Measurements from ENCODE around the gene ZNF141. TPM values are rescaled to one million over a fixed set of nuclear protein-coding genes. Genes with fewer than 3 reads are reported as not detected.
"Not testable (repeated sequence)": the region's sequence is repeated elsewhere in the genome, so short reads cannot be mapped to it uniquely, and the experiment has no call there.

The ZNF141 gene
- total RNA-seq, 1 experiment from 2014 or later: 0.17 TPM

- POLR2A ChIA-PET; H3K4me3 ChIP-seq (replicated peaks in 1 of 2; ENCODE audit: low read depth in 1 of 2, low read length in 2 of 2): not testable (repeated sequence)
Observed at GRCh38 chr4:304516-304915, 33.1 kb upstream of the ZNF141 start.

GRCh38 chr4:304969-305680, 32.5 kb upstream of the ZNF141 start, which contains the start of gene ZNF732:
ZNF732 (minus strand) TSS chr4:305474; CDS start chr4:305310, 164 bp downstream.
- Histone ChIP-seq H3K9ac (ENCODE audit: low read length) (no peak within 1 kb of the TSS), H3K9me2 (ENCODE audit: insufficient read depth) (no peaks in the 10 kb centered on the region), H2AFZ (ENCODE audit: low read depth, low read length, poor library complexity, severe bottlenecking) (no peak within 1 kb of the TSS), H3K36me3 (ENCODE audit: control insufficient read depth in 1 of 2, insufficient read depth in 2 of 2, low read length in 2 of 2) (no peaks in the 10 kb centered on the region), H3K9me3 (ENCODE audit: control insufficient read depth in 1 of 2, insufficient read depth in 1 of 2, low read depth in 1 of 2, low read length in 2 of 2) (peaks cover 3 to 4% of the 10 kb centered on the region in 2 experiments; a peak in 2 of 4 replicates), H3K4me3 (replicated peaks in 1 of 2; ENCODE audit: low read depth in 1 of 2, low read length in 2 of 2) (no peak within 1 kb of the TSS), H3K4me1 (ENCODE audit: control insufficient read depth in 1 of 2, insufficient read depth in 2 of 2, low read length in 2 of 2) (no peaks in the 10 kb centered on the region), H3K79me2 (ENCODE audit: insufficient read depth, low read length) (no peaks in the 10 kb centered on the region), H3K4me2 (ENCODE audit: low read length) (no peak within 1 kb of the TSS), H4K20me1 (ENCODE audit: insufficient read depth) (no peaks in the 10 kb centered on the region), H3K27ac (ENCODE audit: low read depth, low read length) (no peak within 1 kb of the TSS), H3K27me3 (ENCODE audit: insufficient read depth, low read length) (no peaks in the 10 kb centered on the region)
- intact Hi-C loops (cut with micrococcal nuclease): no loop called here
- ATAC-seq (no peak), DNase-seq (ENCODE audit: low read depth, low spot score) (no peak)
- ChIA-PET CTCF (no interaction called here), RAD21 (ENCODE audit: low non-redundant PET in 1 of 2, low total read pairs in 2 of 2, uncharacterized antibody in 2 of 2, unreplicated experiment in 2 of 2) (no interaction called here), POLR2A (no interaction called here)
- TF ChIP-seq FOSL1 (IDR thresholded peaks at IDR 0.05; ENCODE audit: low read depth): no peak
- no peak for TF ChIP-seq SP1 (IDR thresholded peaks at IDR 0.05; ENCODE audit: low read depth)
- no TSS peak for BruUV-seq (replicated peaks)

More at GRCh38 chr4:304516-304915, 33.1 kb upstream of the ZNF141 start:
- DNase-seq (ENCODE audit: low read depth, low spot score); H3K9me2 ChIP-seq (ENCODE audit: insufficient read depth); CTCF ChIA-PET; ATAC-seq; BruUV-seq (replicated peaks); H2AFZ ChIP-seq (ENCODE audit: low read depth, low read length, poor library complexity, severe bottlenecking); H3K27ac ChIP-seq (ENCODE audit: low read depth, low read length); H3K9ac ChIP-seq (ENCODE audit: low read length); H4K20me1 ChIP-seq (ENCODE audit: insufficient read depth); H3K36me3 ChIP-seq (ENCODE audit: control insufficient read depth in 1 of 2, insufficient read depth in 2 of 2, low read length in 2 of 2); intact Hi-C loops (cut with micrococcal nuclease); RAD21 ChIA-PET (ENCODE audit: low non-redundant PET in 1 of 2, low total read pairs in 2 of 2, uncharacterized antibody in 2 of 2, unreplicated experiment in 2 of 2); H3K4me1 ChIP-seq (ENCODE audit: control insufficient read depth in 1 of 2, insufficient read depth in 2 of 2, low read length in 2 of 2); H3K79me2 ChIP-seq (ENCODE audit: insufficient read depth, low read length); H3K9me3 ChIP-seq (ENCODE audit: control insufficient read depth in 1 of 2, insufficient read depth in 1 of 2, low read depth in 1 of 2, low read length in 2 of 2); H3K4me2 ChIP-seq (ENCODE audit: low read length); H3K27me3 ChIP-seq (ENCODE audit: insufficient read depth, low read length): not testable (repeated sequence)
